ENCODE measurements around the gene CMIP.

- no peak for TF ChIP-seq CTCF (IDR thresholded peaks at IDR 0.05)
- no peak for TF ChIP-seq POLR2AphosphoS5 (IDR thresholded peaks at IDR 0.05)
- TF ChIP-seq POLR2A (IDR thresholded peaks at IDR 0.05), result no peak
Observed at GRCh38 chr16:81593481-81593880, 148.9 kb downstream of the CMIP start.

Data from prostate gland (tissue), 2 donors.